ENCODE measurements around the gene DLG5.

Gene DLG5

DNA sequence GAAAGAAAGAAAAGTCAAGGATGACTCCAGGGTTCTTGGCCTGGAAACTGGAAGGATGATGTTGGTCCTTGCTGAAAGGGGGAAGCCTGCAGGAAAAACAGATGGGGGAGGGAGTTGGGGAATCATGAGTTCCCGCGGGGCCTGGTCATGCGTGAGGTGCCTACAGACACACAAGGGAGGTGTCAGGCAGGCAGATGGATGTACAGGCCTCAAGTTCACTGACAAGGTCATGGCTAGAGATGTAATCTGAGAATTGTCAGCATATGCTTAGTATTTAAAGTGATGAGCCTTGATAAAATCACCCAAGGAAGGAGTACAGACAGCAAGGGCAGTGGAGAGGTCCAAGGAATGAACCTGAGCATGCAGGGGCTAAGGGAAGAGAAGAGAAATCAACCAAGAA lies 46.8 kb downstream of the DLG5 start:
- H2BK120ac ChIP-seq (ENCODE audit: low read depth, low read length) = no peak overlapping the region
- no peak overlapping the region for H2AFZ ChIP-seq (ENCODE audit: low read depth, low read length)
- H3K4ac ChIP-seq (ENCODE audit: low read depth in 1 of 2, low read length in 2 of 2) = no peak overlapping the region
- no peak overlapping the region for H3K27ac ChIP-seq (ENCODE audit: low read length, poor library complexity, severe bottlenecking)
- no peak overlapping the region for H3K18ac ChIP-seq (ENCODE audit: low read depth in 1 of 2, low read length in 2 of 2)
- no peak overlapping the region for H2AK5ac ChIP-seq (ENCODE audit: low read length, severe bottlenecking)
- H3K4me2 ChIP-seq (ENCODE audit: low read length, poor library complexity, severe bottlenecking) = no peak overlapping the region
- peaks cover 4 to 6% of the 10 kb centered on the region in 2 experiments for H3K36me3 ChIP-seq (ENCODE audit: control insufficient read depth in 1 of 2, insufficient read depth in 2 of 2, low read depth in 1 of 2, low read length in 2 of 2)
- no peak overlapping the region for H2BK15ac ChIP-seq (ENCODE audit: low read depth, poor library complexity, severe bottlenecking)
- H3K9me3 ChIP-seq (ENCODE audit: control insufficient read depth, low read length) = no peaks in the 10 kb centered on the region
- H3K4me1 ChIP-seq (ENCODE audit: control insufficient read depth, insufficient read depth, low read depth, low read length) = peaks cover 24% of the 10 kb centered on the region
- no peak overlapping the region for H2BK5ac ChIP-seq (ENCODE audit: low read depth, low read length, poor library complexity, severe bottlenecking)
- 95% methylated on average over 3 of the region's 3 CpGs for WGBS
- peaks cover 50% of the 10 kb centered on the region for H3K79me1 ChIP-seq (replicated peaks; ENCODE audit: low read length, poor library complexity, severe bottlenecking)
- no peak overlapping the region for H3K9ac ChIP-seq (ENCODE audit: low read length)
- no peak overlapping the region for H3K14ac ChIP-seq (ENCODE audit: low read length in 2 of 2)
- H3K27me3 ChIP-seq (ENCODE audit: control insufficient read depth in 1 of 2, insufficient read depth in 1 of 2, low read length in 2 of 2) = no peaks in the 10 kb centered on the region
- no peak for DNase-seq
- H2BK12ac ChIP-seq (ENCODE audit: low read length in 2 of 2) = no peak overlapping the region
- H4K91ac ChIP-seq (ENCODE audit: low read length) = no peak overlapping the region
- H3K23ac ChIP-seq (ENCODE audit: low read length in 2 of 2) = no peak overlapping the region
- no peak overlapping the region for H4K8ac ChIP-seq (ENCODE audit: low read length)
- H3K4me3 ChIP-seq (ENCODE audit: insufficient read depth in 1 of 2, low read depth in 1 of 2, low read length in 2 of 2) = no peak overlapping the region

- H3K4ac ChIP-seq (ENCODE audit: low read depth in 1 of 2, low read length in 2 of 2) = no peak overlapping the region
- no peak overlapping the region for H2BK5ac ChIP-seq (ENCODE audit: low read depth, low read length, poor library complexity, severe bottlenecking)
- H2BK12ac ChIP-seq (ENCODE audit: low read length in 2 of 2) = peak overlapping the region in 1 of 2 experiments; percentile 18
- no peak overlapping the region for H3K18ac ChIP-seq (ENCODE audit: low read depth in 1 of 2, low read length in 2 of 2)
- no peak overlapping the region for H3K9ac ChIP-seq (ENCODE audit: low read length)
- H3K79me1 ChIP-seq (replicated peaks; ENCODE audit: low read length, poor library complexity, severe bottlenecking) = peaks cover 51% of the 10 kb centered on the region
- no peak overlapping the region for H2AFZ ChIP-seq (ENCODE audit: low read depth, low read length)
- no peak overlapping the region for H3K27ac ChIP-seq (ENCODE audit: low read length, poor library complexity, severe bottlenecking)
- H3K9me3 ChIP-seq (ENCODE audit: control insufficient read depth, low read length) = no peaks in the 10 kb centered on the region
- H3K36me3 ChIP-seq (ENCODE audit: control insufficient read depth in 1 of 2, insufficient read depth in 2 of 2, low read depth in 1 of 2, low read length in 2 of 2) = peaks cover 4 to 6% of the 10 kb centered on the region in 2 experiments
- H3K27me3 ChIP-seq (ENCODE audit: control insufficient read depth in 1 of 2, insufficient read depth in 1 of 2, low read length in 2 of 2) = no peaks in the 10 kb centered on the region
- 97% methylated on average over 4 of the region's 4 CpGs for WGBS
- DNase-seq = no peak
- no peak overlapping the region for H4K8ac ChIP-seq (ENCODE audit: low read length)
- no peak overlapping the region for H3K23ac ChIP-seq (ENCODE audit: low read length in 2 of 2)
- no peak overlapping the region for H3K4me3 ChIP-seq (ENCODE audit: insufficient read depth in 1 of 2, low read depth in 1 of 2, low read length in 2 of 2)
- H2BK15ac ChIP-seq (ENCODE audit: low read depth, poor library complexity, severe bottlenecking) = no peak overlapping the region
- no peak overlapping the region for H2AK5ac ChIP-seq (ENCODE audit: low read length, severe bottlenecking)
- H2BK120ac ChIP-seq (ENCODE audit: low read depth, low read length) = no peak overlapping the region
- peaks cover 24% of the 10 kb centered on the region for H3K4me1 ChIP-seq (ENCODE audit: control insufficient read depth, insufficient read depth, low read depth, low read length)
- no peak overlapping the region for H4K91ac ChIP-seq (ENCODE audit: low read length)
- H3K4me2 ChIP-seq (ENCODE audit: low read length, poor library complexity, severe bottlenecking) = no peak overlapping the region
- no peak overlapping the region for H3K14ac ChIP-seq (ENCODE audit: low read length in 2 of 2)
These were observed 47.5 kb downstream of the DLG5 start for GRCh38 chr10:77879065-77879464.

GRCh38 chr10:77877441-77878344 lies 48.9 kb downstream of the DLG5 start:
- H2BK5ac ChIP-seq (ENCODE audit: low read depth, low read length, poor library complexity, severe bottlenecking) = no peak overlapping the region
- peak; percentile 79 for DNase-seq
- no peak overlapping the region for H3K4me3 ChIP-seq (ENCODE audit: insufficient read depth in 1 of 2, low read depth in 1 of 2, low read length in 2 of 2)
- H3K79me1 ChIP-seq (replicated peaks; ENCODE audit: low read length, poor library complexity, severe bottlenecking) = peaks cover 54% of the 10 kb centered on the region
- H3K4ac ChIP-seq (ENCODE audit: low read depth in 1 of 2, low read length in 2 of 2) = no peak overlapping the region
- peak overlapping the region; percentile 66 for H4K8ac ChIP-seq (ENCODE audit: low read length)
- peak overlapping the region in 1 of 2 experiments; percentile 78 for H3K23ac ChIP-seq (ENCODE audit: low read length in 2 of 2)
- no peaks in the 10 kb centered on the region for H3K9me3 ChIP-seq (ENCODE audit: control insufficient read depth, low read length)
- H3K9ac ChIP-seq (ENCODE audit: low read length) = no peak overlapping the region
- H2BK12ac ChIP-seq (ENCODE audit: low read length in 2 of 2) = peak overlapping the region; percentile 29 to 86
- H3K14ac ChIP-seq (ENCODE audit: low read length in 2 of 2) = peak overlapping the region in 1 of 2 experiments; percentile 97
- peak overlapping the region; percentile 87 for H2AK5ac ChIP-seq (ENCODE audit: low read length, severe bottlenecking)
- peaks cover 31% of the 10 kb centered on the region for H3K4me1 ChIP-seq (ENCODE audit: control insufficient read depth, insufficient read depth, low read depth, low read length)
- H3K18ac ChIP-seq (ENCODE audit: low read depth in 1 of 2, low read length in 2 of 2) = peak overlapping the region in 1 of 2 experiments; percentile 87
- no peak overlapping the region for H2BK15ac ChIP-seq (ENCODE audit: low read depth, poor library complexity, severe bottlenecking)
- H2AFZ ChIP-seq (ENCODE audit: low read depth, low read length) = no peak overlapping the region
- peaks cover 4 to 6% of the 10 kb centered on the region in 2 experiments for H3K36me3 ChIP-seq (ENCODE audit: control insufficient read depth in 1 of 2, insufficient read depth in 2 of 2, low read depth in 1 of 2, low read length in 2 of 2)
- H2BK120ac ChIP-seq (ENCODE audit: low read depth, low read length) = no peak overlapping the region
- H3K4me2 ChIP-seq (ENCODE audit: low read length, poor library complexity, severe bottlenecking) = no peak overlapping the region
- no peak overlapping the region for H4K91ac ChIP-seq (ENCODE audit: low read length)
- H3K27me3 ChIP-seq (ENCODE audit: control insufficient read depth in 1 of 2, insufficient read depth in 1 of 2, low read length in 2 of 2) = no peaks in the 10 kb centered on the region
- no peak overlapping the region for H3K27ac ChIP-seq (ENCODE audit: low read length, poor library complexity, severe bottlenecking)
- WGBS = 27% methylated on average over 12 of the region's 16 CpGs

- H2BK5ac ChIP-seq (ENCODE audit: low read depth, low read length, poor library complexity, severe bottlenecking) = no peak overlapping the region
These were observed 50.8 kb downstream of the DLG5 start for GRCh38 chr10:77875730-77876129.

More at GRCh38 chr10:77875730-77876129, 50.8 kb downstream of the DLG5 start:
- no peak overlapping the region for H2BK120ac ChIP-seq (ENCODE audit: low read depth, low read length)
- H3K4me3 ChIP-seq (ENCODE audit: insufficient read depth in 1 of 2, low read depth in 1 of 2, low read length in 2 of 2) = no peak overlapping the region
- H3K4me1 ChIP-seq (ENCODE audit: control insufficient read depth, insufficient read depth, low read depth, low read length) = peaks cover 31% of the 10 kb centered on the region
- H3K23ac ChIP-seq (ENCODE audit: low read length in 2 of 2) = no peak overlapping the region
- peaks cover 51% of the 10 kb centered on the region for H3K79me1 ChIP-seq (replicated peaks; ENCODE audit: low read length, poor library complexity, severe bottlenecking)
- no peak overlapping the region for H3K27ac ChIP-seq (ENCODE audit: low read length, poor library complexity, severe bottlenecking)
- no peak overlapping the region for H4K91ac ChIP-seq (ENCODE audit: low read length)
- H4K8ac ChIP-seq (ENCODE audit: low read length) = no peak overlapping the region
- no peak overlapping the region for H3K4ac ChIP-seq (ENCODE audit: low read depth in 1 of 2, low read length in 2 of 2)
- H3K9me3 ChIP-seq (ENCODE audit: control insufficient read depth, low read length) = no peaks in the 10 kb centered on the region
- H2BK12ac ChIP-seq (ENCODE audit: low read length in 2 of 2) = no peak overlapping the region
- no peak overlapping the region for H2AFZ ChIP-seq (ENCODE audit: low read depth, low read length)
- H3K27me3 ChIP-seq (ENCODE audit: control insufficient read depth in 1 of 2, insufficient read depth in 1 of 2, low read length in 2 of 2) = no peaks in the 10 kb centered on the region
- H3K14ac ChIP-seq (ENCODE audit: low read length in 2 of 2) = no peak overlapping the region
- H2BK15ac ChIP-seq (ENCODE audit: low read depth, poor library complexity, severe bottlenecking) = no peak overlapping the region
- WGBS = 97% methylated on average over 3 of the region's 5 CpGs
- H2AK5ac ChIP-seq (ENCODE audit: low read length, severe bottlenecking) = no peak overlapping the region
- peaks cover 0 to 3% of the 10 kb centered on the region in 2 experiments for H3K36me3 ChIP-seq (ENCODE audit: control insufficient read depth in 1 of 2, insufficient read depth in 2 of 2, low read depth in 1 of 2, low read length in 2 of 2)
- H3K9ac ChIP-seq (ENCODE audit: low read length) = no peak overlapping the region
- no peak overlapping the region for H3K4me2 ChIP-seq (ENCODE audit: low read length, poor library complexity, severe bottlenecking)
- H3K18ac ChIP-seq (ENCODE audit: low read depth in 1 of 2, low read length in 2 of 2) = no peak overlapping the region
- no peak for DNase-seq
